HG02642 (cell line): ENCODE results near the gene HNF4A.

Experiments used
- ATAC-seq: cut with Tn5 transposase; IDR thresholded peaks from one replicate; pipeline ENCODE4 v1.9.1; 2021; ENCODE audit warnings: mild to moderate bottlenecking; ENCODE audit not compliant: unreplicated experiment, poor library complexity

The HNF4A gene

GRCh38 chr20:44435630-44436335 lies 80.3 kb downstream of the HNF4A start:
- ATAC-seq = no peak

DNA sequence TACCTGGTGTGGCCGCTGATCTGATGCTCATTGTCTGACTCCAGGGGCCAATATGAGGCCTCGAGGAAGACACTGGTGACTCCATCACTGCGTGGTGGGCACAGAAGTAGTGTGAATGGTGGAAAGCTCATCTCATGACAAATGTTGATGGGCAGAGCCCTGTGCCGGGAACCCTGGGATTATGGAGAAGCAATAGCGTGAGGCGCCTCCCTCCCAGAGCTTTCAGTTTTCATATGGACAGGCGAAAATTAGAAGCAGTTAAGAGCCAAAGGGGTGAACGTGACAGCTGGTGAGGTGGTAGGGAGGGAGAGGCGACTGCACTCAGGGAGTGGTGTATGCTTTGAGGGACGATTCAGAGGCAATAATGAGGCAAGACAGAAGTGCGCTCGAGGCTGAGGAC lies 80.9 kb downstream of the HNF4A start:
- ATAC-seq = no peak

GRCh38 chr20:44437497-44437896 lies 82.0 kb downstream of the HNF4A start:
- ATAC-seq = no peak

DNA sequence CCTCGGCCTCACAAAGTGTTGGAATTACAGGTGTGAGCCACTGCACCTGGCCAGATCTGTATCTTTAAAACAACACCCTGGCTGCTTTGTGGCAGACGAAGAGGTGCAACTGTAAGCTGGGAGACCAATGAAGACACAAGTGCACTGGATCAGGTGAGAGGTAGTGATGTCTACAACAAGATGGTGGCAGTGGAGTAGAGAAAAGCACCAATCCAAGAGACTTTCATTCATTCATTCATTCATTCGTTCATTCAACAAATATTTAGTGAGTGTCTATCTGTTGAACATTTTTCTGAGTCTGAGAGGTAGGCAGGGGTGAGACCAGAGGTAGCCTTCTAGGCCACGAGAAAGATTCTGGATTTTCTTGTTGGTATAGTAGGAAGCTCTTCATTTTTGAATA lies 83.3 kb downstream of the HNF4A start:
- no peak for ATAC-seq

- ATAC-seq = no peak
These were observed 83.8 kb downstream of the HNF4A start for GRCh38 chr20:44439318-44439717.

GRCh38 chr20:44442298-44443070 lies 87.0 kb downstream of the HNF4A start:
- ATAC-seq = no peak

- no peak for ATAC-seq
These were observed 90.5 kb downstream of the HNF4A start for GRCh38 chr20:44445742-44446710.

DNA sequence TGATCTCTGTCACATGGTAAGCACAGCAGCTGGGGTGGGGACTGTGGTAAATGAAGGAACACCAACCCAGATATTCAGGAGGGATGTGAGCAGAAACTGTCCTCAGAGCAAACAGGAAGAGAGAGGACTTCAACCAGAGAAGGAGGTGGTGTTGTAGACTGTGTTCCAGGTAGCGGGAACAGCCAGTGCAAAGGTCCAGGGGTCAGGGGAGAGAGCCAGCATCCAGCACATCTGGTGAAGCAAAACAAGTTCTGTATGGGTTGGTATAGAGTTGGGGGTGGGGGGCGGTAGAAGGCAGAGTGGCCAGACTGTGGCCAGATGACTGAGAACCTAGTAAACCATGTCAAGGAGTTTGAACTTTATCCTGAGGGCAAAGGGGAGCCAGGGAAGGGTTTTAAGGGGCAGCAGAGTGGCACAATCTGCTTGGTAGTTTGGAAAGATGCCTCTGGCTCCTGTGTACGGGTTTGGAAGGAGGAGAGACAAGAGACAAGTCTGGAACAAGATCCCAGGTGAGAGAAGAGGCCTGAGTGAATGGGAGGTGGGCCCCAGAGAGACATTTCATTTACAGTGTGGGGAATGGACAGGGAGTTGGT lies 92.4 kb downstream of the HNF4A start:
- no peak for ATAC-seq

DNA sequence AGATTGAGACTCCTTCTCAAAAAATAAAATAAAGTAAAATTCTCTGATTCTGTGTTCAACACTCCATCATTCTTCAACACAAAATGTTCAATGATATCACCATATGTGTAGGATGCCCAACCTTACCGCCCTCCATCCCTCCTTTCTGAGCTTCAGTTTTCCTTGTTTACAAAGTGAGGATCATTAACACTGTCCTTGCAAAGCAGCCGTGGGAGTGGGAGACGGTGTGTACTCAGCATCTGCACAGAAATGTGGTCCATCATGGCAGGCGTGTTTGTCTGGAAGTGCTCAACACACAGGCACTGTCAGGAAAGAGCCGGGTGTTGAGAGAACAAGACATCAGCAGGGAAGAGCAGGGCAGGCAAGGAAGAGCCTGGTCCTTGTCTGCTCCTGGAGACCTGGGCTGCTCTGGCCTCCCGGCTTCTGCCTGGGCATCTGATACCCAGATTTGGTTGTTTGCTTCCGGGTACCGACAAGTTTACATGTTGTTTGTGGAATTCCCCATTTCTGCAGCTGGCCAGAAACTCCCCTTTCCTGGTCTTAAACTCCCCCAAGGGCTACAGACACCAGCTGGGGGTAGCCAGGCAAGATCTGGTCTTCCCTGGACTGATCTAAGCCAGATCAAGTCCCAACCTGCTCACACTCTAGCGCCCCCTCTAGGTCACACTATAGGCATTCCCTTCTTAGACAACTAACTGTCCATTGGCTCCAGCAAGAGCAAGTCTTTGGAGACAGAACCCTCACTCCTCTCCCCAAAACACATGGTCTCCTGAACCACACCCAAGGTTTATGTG lies 93.5 kb downstream of the HNF4A start:
- ATAC-seq = no peak

DNA sequence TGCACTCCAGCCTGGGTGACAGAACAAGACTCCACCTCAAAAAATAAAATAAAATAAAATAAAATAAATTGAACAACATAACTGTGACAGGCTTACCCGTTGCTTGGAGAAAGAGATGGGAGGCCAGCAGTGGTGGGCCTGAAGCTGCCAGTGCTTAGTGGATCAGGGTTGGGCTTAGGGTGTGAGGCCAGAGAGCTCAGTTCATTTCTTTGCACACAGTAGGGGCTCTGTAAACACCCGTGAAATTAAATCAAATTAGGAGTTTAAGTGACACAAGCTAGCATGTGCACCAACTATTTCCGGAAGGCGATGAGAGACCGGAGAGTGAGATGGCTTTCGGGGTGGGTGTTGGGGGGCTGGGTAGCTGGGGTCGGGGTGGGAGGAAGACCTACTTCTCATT lies 94.4 kb downstream of the HNF4A start:
- no peak for ATAC-seq

DNA sequence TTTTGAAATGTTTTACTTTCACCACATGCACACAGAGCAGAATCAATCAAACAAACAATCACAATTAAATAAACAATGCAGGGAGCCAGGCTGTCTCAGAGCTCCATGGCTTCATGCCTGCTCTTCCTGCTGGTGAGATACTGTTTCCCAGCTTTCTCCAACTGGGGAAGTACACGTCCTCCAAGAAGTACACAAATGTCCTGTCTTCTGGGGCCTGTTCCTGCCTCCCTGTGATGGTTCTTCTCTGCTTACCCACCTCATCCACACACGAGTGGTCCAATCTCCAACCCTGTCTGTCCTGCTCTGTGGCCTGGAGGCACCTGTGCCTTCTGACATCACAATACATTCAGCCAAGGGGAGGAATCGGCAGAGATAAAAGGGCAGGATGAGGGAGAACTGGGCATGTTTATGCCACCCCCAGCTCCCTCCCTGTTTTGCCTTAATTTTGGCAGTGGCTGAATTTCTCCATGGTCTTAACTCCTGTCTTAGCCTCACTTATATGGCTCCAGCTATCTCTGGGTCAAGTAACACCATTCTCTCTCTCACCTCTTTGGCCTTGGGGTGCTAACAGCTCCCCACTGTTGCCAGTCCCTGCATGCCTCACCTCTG lies 94.9 kb downstream of the HNF4A start:
- no peak for ATAC-seq

GRCh38 chr20:44450903-44451450 lies 95.5 kb downstream of the HNF4A start:
- ATAC-seq = no peak

- ATAC-seq = no peak
These were observed 98.9 kb downstream of the HNF4A start for GRCh38 chr20:44454306-44454963.

DNA sequence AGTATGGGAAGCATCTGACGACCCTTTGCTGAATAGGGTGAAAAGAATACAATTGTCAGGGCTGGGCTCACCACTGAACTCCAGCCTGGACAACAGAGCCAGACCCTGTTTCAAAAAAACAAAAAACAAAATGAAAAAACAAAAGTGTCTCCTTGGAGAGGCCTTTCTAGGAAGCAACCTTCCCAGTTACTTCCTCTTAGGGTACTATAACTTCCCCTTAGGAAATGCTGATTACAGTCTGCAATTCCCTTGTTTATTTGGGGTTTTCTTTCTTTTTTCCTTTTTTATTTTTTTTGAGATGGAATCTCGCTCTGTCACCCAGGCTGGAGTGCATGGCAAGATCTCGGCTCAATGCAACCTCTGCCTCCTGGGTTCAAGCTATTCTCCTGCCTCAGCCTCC lies 99.6 kb downstream of the HNF4A start:
- no peak for ATAC-seq

- ATAC-seq = no peak
These were observed 101.1 kb downstream of the HNF4A start for GRCh38 chr20:44456611-44457010.

DNA sequence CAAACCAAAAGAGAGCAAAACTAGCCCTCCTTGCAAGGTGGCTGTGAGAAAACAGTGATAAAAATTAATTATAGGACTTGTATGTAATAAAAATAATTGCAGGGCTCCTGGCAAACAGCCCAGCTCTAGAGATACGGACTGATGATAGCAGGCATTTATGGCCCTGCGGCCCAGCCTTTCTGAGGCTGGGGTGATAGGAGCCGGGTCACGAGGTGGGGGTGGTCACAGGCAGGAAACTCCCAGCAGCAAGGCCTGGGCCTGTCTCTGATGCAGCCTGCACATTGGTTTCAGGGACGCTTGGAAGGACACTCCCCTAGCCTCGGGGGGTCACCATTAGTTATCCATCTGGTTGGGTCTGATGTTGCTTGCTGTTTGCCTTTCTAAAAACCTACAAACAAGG lies 101.5 kb downstream of the HNF4A start:
- ATAC-seq = no peak

DNA sequence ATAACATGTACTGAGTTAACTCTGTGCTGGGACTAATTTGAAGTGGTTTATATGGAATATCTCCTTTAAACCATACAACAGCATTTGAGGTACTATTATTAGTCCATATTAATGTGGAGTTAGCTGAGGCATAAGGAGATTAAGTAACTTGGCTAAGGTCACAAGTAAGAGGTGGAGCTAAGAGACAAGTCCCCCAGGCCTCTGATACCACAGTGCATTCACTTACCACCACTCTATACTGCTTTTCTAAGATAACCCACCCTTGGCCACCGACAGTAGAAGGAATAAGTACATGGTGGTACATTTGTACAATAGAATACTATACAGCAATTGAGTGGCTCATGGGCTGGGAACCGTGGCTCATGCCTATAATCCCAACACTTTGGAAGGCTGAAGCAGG lies 103.8 kb downstream of the HNF4A start:
- ATAC-seq = no peak

- no peak for ATAC-seq
These were observed 105.3 kb downstream of the HNF4A start for GRCh38 chr20:44460795-44461141.
